Esophagus squamous epithelium (tissue), 5 donors: ENCODE data around the gene SLC26A9. TPM values are rescaled to one million over a fixed set of nuclear protein-coding genes. Genes with fewer than 3 reads are reported as not detected.

Experiments used
- DNase-seq: peaks from one replicate; lab custom pipeline; 2025; lab: John Stamatoyannopoulos, UW
- H3K27ac ChIP-seq, 4 donors: fragments of 200-600 bp; sonication (generic); one replicate each; pipeline ENCODE4 v1.5.1; 2016 to 2019; ENCODE audit warnings: mild to moderate bottlenecking in 1 of 4
- H3K27me3 ChIP-seq, 4 donors: fragments of 200-600 bp; sonication (generic); 1 replicate in 3 of 4; 2 replicates in 1 of 4; pipeline versions ENCODE4 v1.5.1 to v1.6.0; 2017 to 2021; ENCODE audit warnings: antibody characterized with exemption in 1 of 4
- H3K36me3 ChIP-seq, 3 donors: fragments of 200-600 bp; sonication (generic); one replicate each; pipeline ENCODE4 v1.5.1; 2016 to 2019
- H3K4me1 ChIP-seq, 3 donors: fragments of 200-600 bp; sonication (generic); one replicate each; pipeline ENCODE4 v1.5.1; 2017 to 2019
- H3K4me3 ChIP-seq, 4 donors: fragments of 200-600 bp; sonication (generic); 1 replicate in 3 of 4; 2 replicates in 1 of 4; pipeline ENCODE4 v1.5.1; 2016 to 2019; ENCODE audit warnings: mild to moderate bottlenecking in 2 of 4, moderate library complexity in 1 of 4
- H3K9me3 ChIP-seq, 3 donors: fragments of 200-600 bp; sonication (generic); one replicate each; pipeline ENCODE4 v1.5.1; 2016 to 2019
- POLR2A ChIP-seq, 4 donors: fragments of 450-650 bp; IDR thresholded peaks; one replicate each; pipeline ENCODE4 v1.6.1; 2017; ENCODE audit warnings: antibody characterized with exemption in 4 of 4, mild to moderate bottlenecking in 4 of 4, moderate library complexity in 3 of 4
- WGBS, 2 donors: methylation state at CpG; one replicate each; pipeline ENCODE4 v1.1.5; 2018; 5-methylcytosine and 5-hydroxymethylcytosine counted together
- intact Hi-C: fragments of 100-400 bp; cut with DNase I; formaldehyde crosslinking; loops from one replicate; pipeline ENCODE4 v1.15.0; 2022
- total RNA-seq, 4 donors: library from RNA; depleted of rRNA; stranded (reverse); fragments of >200 nt; gene quantifications; one replicate each; pipeline ENCODE4 v1.1.0, GENCODE V29; 2016
- TF ChIP-seq, protein P1 (sequence below), 6 experiments: fragments of 450-650 bp in 4 of 6; fragments of 200-600 bp in 2 of 6; sonication (generic) in 2 of 6; IDR thresholded peaks; one replicate each; pipeline ENCODE4 v1.5.1; 2016 to 2019; ENCODE audit warnings: antibody characterized with exemption in 6 of 6, mild to moderate bottlenecking in 4 of 6, moderate library complexity in 4 of 6
- donor health status: DM: yes; HTN: yes; CAD: no.

SLC26A9 gene
- total RNA-seq, 4 donors from 2014 or later = 0.19 to 22.8 (median 0.38) TPM

DNA sequence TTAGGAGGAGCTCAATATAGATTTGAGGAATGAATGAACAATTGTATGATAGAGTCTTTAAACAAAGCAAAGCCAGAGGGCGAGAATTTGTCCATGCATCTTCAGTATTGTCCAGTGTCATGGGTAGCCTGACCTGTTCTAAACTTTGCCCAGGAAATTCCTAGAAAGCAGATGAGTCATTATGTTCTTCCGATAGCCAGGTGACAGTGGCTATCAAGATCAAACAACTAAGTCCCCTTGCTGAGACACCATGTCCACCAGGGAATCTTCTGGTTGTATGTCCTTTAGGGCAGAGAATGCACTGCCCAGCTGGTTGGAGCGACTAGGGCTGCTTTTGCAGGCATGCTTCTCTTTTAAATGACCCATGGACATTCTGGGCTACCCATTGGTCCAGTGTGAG is 1.8 kb upstream of the SLC26A9 start:
- Histone ChIP-seq H3K4me3 (no peak overlapping the region), H3K27ac (no peak overlapping the region), H3K27me3 (peaks cover 0 to 100% (median 6%) of the 10 kb centered on the region in 4 donors), H3K36me3 (no peaks in the 10 kb centered on the region), H3K4me1 (peaks cover 0 to 36% (median 3%) of the 10 kb centered on the region in 3 donors), H3K9me3 (no peaks in the 10 kb centered on the region)
- no peak for DNase-seq
- 63 to 67% methylated on average over 3 of the region's 3 CpGs for WGBS, 2 donors
- intact Hi-C loops = no loop called here
- no peak for TF ChIP-seq POLR2A (IDR thresholded peaks at IDR 0.05)
- TF ChIP-seq, protein P1, sequence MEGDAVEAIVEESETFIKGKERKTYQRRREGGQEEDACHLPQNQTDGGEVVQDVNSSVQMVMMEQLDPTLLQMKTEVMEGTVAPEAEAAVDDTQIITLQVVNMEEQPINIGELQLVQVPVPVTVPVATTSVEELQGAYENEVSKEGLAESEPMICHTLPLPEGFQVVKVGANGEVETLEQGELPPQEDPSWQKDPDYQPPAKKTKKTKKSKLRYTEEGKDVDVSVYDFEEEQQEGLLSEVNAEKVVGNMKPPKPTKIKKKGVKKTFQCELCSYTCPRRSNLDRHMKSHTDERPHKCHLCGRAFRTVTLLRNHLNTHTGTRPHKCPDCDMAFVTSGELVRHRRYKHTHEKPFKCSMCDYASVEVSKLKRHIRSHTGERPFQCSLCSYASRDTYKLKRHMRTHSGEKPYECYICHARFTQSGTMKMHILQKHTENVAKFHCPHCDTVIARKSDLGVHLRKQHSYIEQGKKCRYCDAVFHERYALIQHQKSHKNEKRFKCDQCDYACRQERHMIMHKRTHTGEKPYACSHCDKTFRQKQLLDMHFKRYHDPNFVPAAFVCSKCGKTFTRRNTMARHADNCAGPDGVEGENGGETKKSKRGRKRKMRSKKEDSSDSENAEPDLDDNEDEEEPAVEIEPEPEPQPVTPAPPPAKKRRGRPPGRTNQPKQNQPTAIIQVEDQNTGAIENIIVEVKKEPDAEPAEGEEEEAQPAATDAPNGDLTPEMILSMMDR (IDR thresholded peaks at IDR 0.05) = no peak

DNA sequence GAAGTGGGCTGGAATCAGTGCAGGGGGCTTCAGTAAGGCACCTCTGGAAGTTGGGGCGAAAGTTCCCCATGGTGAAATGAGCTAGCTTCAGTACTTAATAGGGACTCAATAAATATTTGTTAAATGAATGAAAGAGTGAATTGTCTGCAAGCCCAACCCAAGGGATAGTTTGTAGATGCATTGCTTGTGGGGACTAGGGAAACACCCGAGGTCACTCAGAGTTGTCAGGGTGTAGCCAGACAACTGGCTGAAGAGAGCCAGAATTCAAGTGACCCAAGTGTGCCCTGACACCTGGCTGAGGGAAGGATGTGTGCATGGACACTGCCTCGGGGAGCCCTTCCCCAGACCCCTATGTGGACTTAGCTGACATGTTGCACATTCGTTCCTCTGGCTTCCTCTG is 1.3 kb upstream of the SLC26A9 start:
- intact Hi-C loops = no loop called here
- DNase-seq = no peak
- peaks cover 0 to 100% (median 6%) of the 10 kb centered on the region in 4 donors for H3K27me3 ChIP-seq

DNA sequence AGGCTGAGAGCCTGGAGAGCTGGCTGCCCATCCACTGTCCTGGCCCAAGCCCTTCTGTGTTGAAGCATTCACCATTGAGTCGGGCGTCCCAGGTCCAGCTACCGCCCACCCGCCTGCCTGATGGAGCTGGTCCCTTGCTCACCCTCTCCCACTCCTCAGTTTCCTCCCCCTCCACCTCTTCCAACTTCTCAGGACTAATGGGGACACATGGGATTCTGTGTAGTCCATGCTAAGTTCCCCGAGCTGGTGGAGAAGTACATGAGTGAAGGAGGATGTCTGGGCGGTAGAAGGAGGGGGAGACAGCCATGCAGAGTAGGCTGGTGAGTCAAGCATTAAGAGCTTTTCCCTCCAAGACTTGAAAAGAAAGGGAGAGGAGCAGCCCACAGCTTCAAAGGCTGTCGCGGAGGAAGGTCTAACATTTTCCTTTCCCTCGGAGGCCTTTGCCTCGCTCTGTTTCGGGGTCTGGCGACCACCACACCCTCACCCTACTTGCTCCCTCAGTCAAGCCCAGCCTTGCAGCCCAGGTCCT is 561 bp downstream of the SLC26A9 start:
- intact Hi-C loops = no loop called here
- no peak for DNase-seq
- H3K36me3 ChIP-seq = no peaks in the 10 kb centered on the region
- no peaks in the 10 kb centered on the region for H3K9me3 ChIP-seq
- H3K27me3 ChIP-seq = peaks cover 2 to 100% (median 6%) of the 10 kb centered on the region in 4 donors
- WGBS, 2 donors = 46 to 65% methylated on average over 9 to 11 of the region's 12 CpGs
- TF ChIP-seq POLR2A (IDR thresholded peaks at IDR 0.05) = no peak
- TF ChIP-seq, protein P1 (IDR thresholded peaks at IDR 0.05) = no peak
- peaks cover 0 to 17% (median 0%) of the 10 kb centered on the region in 3 donors for H3K4me1 ChIP-seq
- no peak overlapping the region for H3K27ac ChIP-seq
- H3K4me3 ChIP-seq = no peak overlapping the region

More for the DNA sequence above, 1.3 kb upstream of the SLC26A9 start:
- Histone ChIP-seq H3K9me3 (no peaks in the 10 kb centered on the region), H3K27ac (no peak overlapping the region), H3K4me1 (peaks cover 0 to 31% (median 0%) of the 10 kb centered on the region in 3 donors), H3K36me3 (no peaks in the 10 kb centered on the region), H3K4me3 (no peak overlapping the region)
- no peak for TF ChIP-seq POLR2A (IDR thresholded peaks at IDR 0.05)
- TF ChIP-seq, protein P1 (IDR thresholded peaks at IDR 0.05) = no peak
- 58 to 62% methylated on average over 3 to 4 of the region's 4 CpGs for WGBS, 2 donors

DNA sequence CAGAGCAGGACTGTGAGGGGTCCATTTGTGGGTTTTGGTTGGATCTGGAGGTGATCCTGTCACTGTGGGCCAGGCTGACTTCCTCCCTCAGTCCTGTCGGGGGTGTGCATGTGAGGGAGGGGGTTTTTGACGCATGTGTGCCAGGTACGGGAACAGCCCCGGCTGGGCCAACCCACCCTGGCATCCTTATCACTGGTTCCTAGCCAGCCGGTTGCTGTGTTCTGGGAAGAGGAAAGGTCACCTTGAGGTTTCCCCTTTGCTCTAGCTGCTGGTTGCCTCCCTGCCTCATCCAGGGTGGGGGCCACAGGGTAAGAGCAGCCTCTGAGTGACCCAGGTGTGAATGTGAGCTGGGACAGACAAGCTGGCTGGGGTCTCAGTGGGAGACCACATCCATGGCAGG is 2.5 kb downstream of the SLC26A9 start:
- H3K4me1 ChIP-seq = peaks cover 0 to 12% (median 6%) of the 10 kb centered on the region in 3 donors
- no peaks in the 10 kb centered on the region for H3K9me3 ChIP-seq
- no peak overlapping the region for H3K4me3 ChIP-seq
- H3K27ac ChIP-seq = no peak overlapping the region
- 82% methylated on average over 5 of the region's 5 CpGs; no CpG with 5 or more reads in 1 of the 2 donors for WGBS, 2 donors
- H3K36me3 ChIP-seq = no peaks in the 10 kb centered on the region
- TF ChIP-seq, protein P1 (IDR thresholded peaks at IDR 0.05) = no peak
- no peak for TF ChIP-seq POLR2A (IDR thresholded peaks at IDR 0.05)
- intact Hi-C loops = no loop called here
- H3K27me3 ChIP-seq = peaks cover 2 to 100% (median 6%) of the 10 kb centered on the region in 4 donors
- DNase-seq = no peak

DNA sequence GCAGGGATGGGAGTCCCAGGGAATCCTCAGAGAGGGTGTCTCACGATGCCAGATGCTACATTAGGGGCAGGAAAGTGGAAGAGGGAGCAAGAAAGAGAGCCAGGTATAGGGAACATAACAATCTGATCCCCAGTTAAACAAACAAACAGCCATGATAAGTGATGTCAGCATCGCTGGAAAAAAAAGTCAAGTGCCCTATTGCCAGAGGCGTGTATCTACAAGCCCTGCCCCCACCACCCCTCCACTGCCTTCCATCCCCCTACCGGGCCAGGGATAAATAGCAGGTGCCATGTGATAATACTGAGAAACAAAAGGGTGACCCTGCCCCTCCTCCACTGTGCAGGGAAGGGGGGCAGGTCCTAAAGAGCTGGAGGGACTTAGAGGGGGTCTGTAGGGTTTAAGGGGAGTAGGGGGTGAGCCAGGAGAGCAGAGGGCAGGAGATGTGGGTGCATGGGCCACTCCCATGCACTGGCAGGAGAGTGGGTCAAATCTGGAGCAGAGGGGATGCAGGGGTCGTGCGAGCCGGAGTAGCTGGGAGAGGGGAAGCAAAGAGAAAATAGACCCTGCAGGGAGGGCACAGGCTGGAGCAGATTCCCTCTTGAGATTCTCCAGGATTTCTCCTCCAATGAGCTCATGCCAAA is 3.4 kb downstream of the SLC26A9 start:
- TF ChIP-seq, protein P1 (IDR thresholded peaks at IDR 0.05) = peak in 1 of 6 experiments; percentile 9
- TF ChIP-seq POLR2A (IDR thresholded peaks at IDR 0.05) = no peak
- intact Hi-C loops = no loop called here
- Histone ChIP-seq H3K4me1 (peaks cover 2 to 21% (median 11%) of the 10 kb centered on the region in 3 donors), H3K9me3 (no peaks in the 10 kb centered on the region), H3K27ac (no peak overlapping the region), H3K4me3 (no peak overlapping the region), H3K27me3 (peaks cover 2 to 93% (median 6%) of the 10 kb centered on the region in 4 donors), H3K36me3 (no peaks in the 10 kb centered on the region)
- WGBS, 2 donors = 34 to 56% methylated on average over 5 to 6 of the region's 7 CpGs
- DNase-seq = no peak
